BE2C (cell line): ENCODE results near the gene LRRC25.

Experiments used
- DNase-seq: peaks from one replicate; pipeline ENCODE4 v3.0.0-alpha.2; 2020
- H3K27me3 ChIP-seq: fragments of 250-450 bp; sonication (Bioruptor Pico); 2 replicates; pipeline ENCODE4 v1.5.1; 2020; ENCODE audit warnings: mild to moderate bottlenecking
- H3K36me3 ChIP-seq: fragments of 250-450 bp; sonication (Bioruptor Pico); 2 replicates; pipeline ENCODE4 v1.5.1; 2020; ENCODE audit warnings: mild to moderate bottlenecking
- H3K4me1 ChIP-seq: fragments of 250-450 bp; sonication (Bioruptor Pico); 2 replicates; pipeline ENCODE4 v1.5.1; 2020
- H3K4me3 ChIP-seq: 2 replicates; pipeline ENCODE4 v1.5.1; 2011; ENCODE audit warnings: low read depth, low read length
- H3K9me3 ChIP-seq: fragments of 250-450 bp; sonication (Bioruptor Pico); 2 replicates; pipeline ENCODE4 v1.5.1; 2020
- TF ChIP-seq, protein P1 (sequence below): IDR thresholded peaks from 2 replicates; pipeline ENCODE4 v1.5.1; 2012; ENCODE audit warnings: mild to moderate bottlenecking, low read depth, low read length

LRRC25 gene

DNA sequence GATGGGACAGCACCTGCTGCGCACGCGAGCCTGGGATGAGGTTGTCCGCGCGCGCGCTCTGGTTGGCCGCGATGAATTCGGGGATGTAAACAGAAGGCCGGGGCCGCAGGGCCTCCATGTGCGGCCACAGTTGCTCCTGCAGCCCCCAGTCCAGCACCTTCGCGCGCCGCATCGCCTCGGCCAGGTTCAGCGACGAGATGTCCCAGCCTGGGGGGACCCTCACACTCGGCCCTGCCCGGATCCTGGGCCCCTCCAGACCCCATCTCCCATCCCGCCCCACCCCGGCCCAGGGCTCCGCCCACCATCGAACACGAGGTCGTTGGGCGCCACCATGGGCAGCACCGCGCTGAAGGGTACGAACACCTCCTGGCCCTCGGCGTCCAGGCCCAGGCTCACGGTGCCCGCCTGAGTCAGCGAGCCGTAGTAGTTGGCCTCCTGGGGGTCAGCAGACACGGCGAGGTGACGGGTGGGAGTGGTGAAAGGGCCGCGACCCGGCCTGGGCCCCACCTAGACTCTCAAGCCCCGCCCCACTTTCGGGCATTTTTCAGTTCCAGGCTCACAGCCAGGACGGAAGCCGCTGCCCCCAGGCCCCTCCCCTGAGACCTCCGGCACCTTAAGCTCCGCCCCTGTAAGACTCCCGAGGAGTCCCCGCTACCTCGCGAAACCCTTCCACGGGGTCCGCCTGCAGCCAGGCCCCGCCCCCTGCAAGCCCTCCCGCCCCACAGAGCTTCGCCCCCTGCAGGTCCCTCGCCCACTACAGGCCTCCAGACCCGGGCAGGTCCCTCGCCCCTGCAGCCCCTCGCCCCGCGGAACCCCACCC, 39.5 kb upstream of the LRRC25 start:
- Histone ChIP-seq H3K4me3 (peak overlapping the region; percentile 51), H3K27me3 (no peaks in the 10 kb centered on the region), H3K4me1 (peaks cover 23% of the 10 kb centered on the region), H3K36me3 (peaks cover 27% of the 10 kb centered on the region), H3K9me3 (no peaks in the 10 kb centered on the region)
- peak; percentile 90 for DNase-seq
- TF ChIP-seq, protein P1, sequence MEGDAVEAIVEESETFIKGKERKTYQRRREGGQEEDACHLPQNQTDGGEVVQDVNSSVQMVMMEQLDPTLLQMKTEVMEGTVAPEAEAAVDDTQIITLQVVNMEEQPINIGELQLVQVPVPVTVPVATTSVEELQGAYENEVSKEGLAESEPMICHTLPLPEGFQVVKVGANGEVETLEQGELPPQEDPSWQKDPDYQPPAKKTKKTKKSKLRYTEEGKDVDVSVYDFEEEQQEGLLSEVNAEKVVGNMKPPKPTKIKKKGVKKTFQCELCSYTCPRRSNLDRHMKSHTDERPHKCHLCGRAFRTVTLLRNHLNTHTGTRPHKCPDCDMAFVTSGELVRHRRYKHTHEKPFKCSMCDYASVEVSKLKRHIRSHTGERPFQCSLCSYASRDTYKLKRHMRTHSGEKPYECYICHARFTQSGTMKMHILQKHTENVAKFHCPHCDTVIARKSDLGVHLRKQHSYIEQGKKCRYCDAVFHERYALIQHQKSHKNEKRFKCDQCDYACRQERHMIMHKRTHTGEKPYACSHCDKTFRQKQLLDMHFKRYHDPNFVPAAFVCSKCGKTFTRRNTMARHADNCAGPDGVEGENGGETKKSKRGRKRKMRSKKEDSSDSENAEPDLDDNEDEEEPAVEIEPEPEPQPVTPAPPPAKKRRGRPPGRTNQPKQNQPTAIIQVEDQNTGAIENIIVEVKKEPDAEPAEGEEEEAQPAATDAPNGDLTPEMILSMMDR = no peak

GRCh38 chr19:18435842-18436670, 38.6 kb upstream of the LRRC25 start:
- H3K27me3 ChIP-seq = no peaks in the 10 kb centered on the region
- H3K4me1 ChIP-seq = peaks cover 25% of the 10 kb centered on the region
- H3K4me3 ChIP-seq = no peak overlapping the region; the same call in 1 of the 2 replicates
- H3K9me3 ChIP-seq = no peaks in the 10 kb centered on the region
- TF ChIP-seq, protein P1 = no peak
- H3K36me3 ChIP-seq = peaks cover 28% of the 10 kb centered on the region
- DNase-seq = no peak

- peaks cover 31% of the 10 kb centered on the region for H3K36me3 ChIP-seq
- no peaks in the 10 kb centered on the region for H3K27me3 ChIP-seq
- TF ChIP-seq, protein P1 = no peak
- no peak overlapping the region for H3K4me3 ChIP-seq
- H3K9me3 ChIP-seq = no peaks in the 10 kb centered on the region
- peaks cover 25% of the 10 kb centered on the region for H3K4me1 ChIP-seq
- DNase-seq = no peak
Measured at GRCh38 chr19:18435178-18435841, 37.9 kb upstream of the LRRC25 start.

DNA sequence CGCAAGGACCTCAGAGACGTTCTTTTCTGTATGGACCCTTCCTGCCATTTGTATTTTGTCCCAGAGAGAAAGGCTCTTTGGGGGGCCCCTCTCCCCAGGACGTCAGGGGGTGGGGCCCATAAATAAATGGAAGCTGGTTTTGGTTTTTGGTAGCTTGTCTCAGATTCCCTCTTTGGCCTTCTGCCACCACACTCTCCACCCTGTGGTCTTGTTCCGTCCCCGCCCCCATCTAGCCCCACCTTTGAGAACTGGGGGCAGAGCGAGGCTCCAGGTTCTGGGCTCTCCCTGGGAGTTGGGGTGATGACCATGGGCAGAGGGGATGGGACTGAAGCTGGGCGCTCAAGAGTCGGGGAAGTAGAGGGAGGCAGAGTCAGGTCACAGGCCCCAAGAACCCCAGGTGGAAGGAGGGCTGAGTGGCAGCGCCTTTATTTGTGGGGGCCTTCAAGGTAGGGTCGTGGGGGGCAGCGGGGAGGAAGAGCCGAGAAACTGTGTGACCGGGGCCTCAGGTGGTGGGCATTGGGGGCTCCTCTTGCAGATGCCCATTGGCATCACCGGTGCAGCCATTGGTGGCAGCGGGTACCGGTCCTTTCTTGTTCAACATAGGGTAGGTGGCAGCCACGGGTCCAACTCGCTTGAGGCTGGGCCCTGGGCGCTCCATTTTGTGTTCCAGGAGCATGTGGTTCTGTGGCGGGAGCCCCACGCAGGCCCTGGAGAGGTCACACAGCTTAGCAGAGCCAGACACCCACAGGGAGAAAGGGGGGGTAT, 37.2 kb upstream of the LRRC25 start:
- Histone ChIP-seq H3K4me1 (peaks cover 32% of the 10 kb centered on the region), H3K27me3 (no peaks in the 10 kb centered on the region), H3K4me3 (peak overlapping the region; percentile 59), H3K9me3 (no peaks in the 10 kb centered on the region), H3K36me3 (peaks cover 31% of the 10 kb centered on the region)
- DNase-seq = no peak
- TF ChIP-seq, protein P1 = no peak

DNA sequence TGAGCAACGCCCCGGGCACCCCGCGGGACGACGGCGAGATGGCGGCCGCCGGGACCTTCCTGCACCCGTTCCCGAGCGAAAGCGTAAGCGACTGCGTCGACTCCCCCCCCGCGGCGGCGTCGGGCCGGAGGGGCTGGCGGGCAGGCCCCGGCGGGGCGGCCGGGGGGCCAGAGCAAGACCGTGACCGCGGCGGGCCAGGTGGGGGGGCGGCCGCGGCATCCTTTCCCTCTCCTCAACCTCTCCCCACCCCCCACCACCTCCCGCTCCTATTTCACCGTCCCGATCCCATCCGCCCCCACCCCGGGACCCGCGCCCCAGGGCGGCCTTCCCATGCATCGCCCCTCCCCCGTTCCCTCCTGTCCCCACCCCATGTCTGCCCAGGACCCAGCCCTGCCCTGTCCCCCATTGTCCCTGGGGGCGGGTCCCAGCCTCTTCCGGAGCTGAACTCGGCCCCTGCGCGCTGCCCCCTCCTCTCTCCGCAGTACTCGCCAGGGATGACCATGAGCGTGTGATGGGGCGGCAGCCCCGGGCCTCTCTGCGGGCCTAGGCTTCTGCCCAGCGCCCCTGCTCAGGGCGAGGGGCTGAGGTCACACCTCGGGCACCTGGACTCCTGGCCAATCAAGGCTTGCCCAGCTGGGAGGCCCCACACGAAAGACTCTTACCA, 36.4 kb upstream of the LRRC25 start:
- peak overlapping the region; percentile 59 for H3K4me3 ChIP-seq
- no peaks in the 10 kb centered on the region for H3K9me3 ChIP-seq
- peaks cover 31% of the 10 kb centered on the region for H3K36me3 ChIP-seq
- no peaks in the 10 kb centered on the region for H3K27me3 ChIP-seq
- TF ChIP-seq, protein P1 = no peak
- H3K4me1 ChIP-seq = peaks cover 35% of the 10 kb centered on the region
- DNase-seq = peak; percentile 70
